ENCODE results near the gene PHF2. TPM values are rescaled to one million over a fixed set of nuclear protein-coding genes. Genes with fewer than 3 reads are reported as not detected.

PHF2 gene
- total RNA-seq, 1 experiment from 2014 or later = 32.2 TPM

DNA sequence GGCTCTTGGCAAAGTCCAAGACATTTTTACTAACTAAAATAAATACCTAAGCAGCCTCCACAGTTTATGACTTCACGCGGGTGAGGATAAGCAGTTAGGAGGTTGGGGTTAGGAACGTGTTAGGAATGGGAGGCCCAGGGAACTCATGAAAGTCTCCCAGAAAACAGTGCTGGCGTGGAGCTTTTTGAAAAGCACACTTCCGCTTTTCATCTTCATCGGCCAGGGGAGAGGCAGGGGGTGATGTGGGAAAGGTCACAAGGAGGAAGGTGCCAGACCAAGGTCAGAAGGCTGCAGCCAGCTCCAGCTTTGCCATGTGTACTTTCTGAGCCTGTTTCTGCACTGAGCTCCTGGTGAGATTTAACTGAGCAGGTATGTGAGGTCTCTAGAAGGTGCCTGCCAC, 149.0 kb downstream of the PHF2 start:
- Histone ChIP-seq H3K4me1 (no peaks in the 10 kb centered on the region), H3K9me3 (replicated peaks) (no peaks in the 10 kb centered on the region), H3K36me3 (no peaks in the 10 kb centered on the region), H3K27ac (no peak overlapping the region), H3K27me3 (peaks cover 20% of the 10 kb centered on the region; the same call in 1 of the 2 replicates), H3K4me3 (no peak overlapping the region)
- DNase-seq = no peak

DNA sequence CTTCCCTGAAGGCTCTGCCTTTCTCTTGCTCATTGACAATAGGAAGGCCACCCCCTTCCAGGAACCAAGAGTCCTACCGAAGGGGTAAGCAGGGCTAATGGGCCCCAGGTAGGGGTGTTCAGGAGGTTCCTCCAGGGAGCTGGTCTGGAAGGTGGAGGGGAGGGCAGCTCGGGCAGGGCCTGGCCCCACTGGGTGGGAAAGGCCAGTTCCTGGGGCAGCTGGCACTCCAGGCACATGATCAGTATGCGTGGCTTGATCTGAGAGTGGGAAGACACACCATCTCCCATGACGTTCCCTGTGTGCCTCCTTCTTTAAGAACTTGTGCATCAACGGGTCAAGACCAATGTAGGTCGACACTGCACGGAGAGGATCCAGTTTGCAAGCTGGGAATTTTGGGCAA, 149.8 kb downstream of the PHF2 start:
- Histone ChIP-seq H3K27me3 (peaks cover 20% of the 10 kb centered on the region; the same call in 1 of the 2 replicates), H3K36me3 (no peaks in the 10 kb centered on the region), H3K4me3 (no peak overlapping the region), H3K27ac (no peak overlapping the region), H3K9me3 (replicated peaks) (no peaks in the 10 kb centered on the region), H3K4me1 (no peaks in the 10 kb centered on the region)
- no peak for DNase-seq

Other genes starting within 250 kb of the PHF2 start
- 80.2 and 85.7 TPM in 2 replicates for gene FAM120A, start 124.9 kb upstream of the PHF2 start, total RNA-seq (2014; rRNA removed; shearing (Covaris generic))
- 41.7 and 43.2 TPM in 2 replicates for gene FAM120AOS, start 123.0 kb upstream of the PHF2 start, total RNA-seq (2014; rRNA removed; shearing (Covaris generic))